ACHN (cell line): ENCODE results near the gene IZUMO4.
"Not testable (repeated sequence)": the region's sequence is repeated elsewhere in the genome, so short reads cannot be mapped to it uniquely, and the experiment has no call there.

Experiments
- DNase-seq: peaks from one replicate; pipeline ENCODE4 v3.0.0-alpha.2; 2015
- in situ Hi-C: cut with HindIII; loops from 2 replicates; pipeline ENCODE4 v1.10.0; 2017; ENCODE audit warnings: low sequenced_read_pairs, low pct_ligation_motif_present, low pct_unique_long_range_greater_than_20kb

Gene IZUMO4

GRCh38 chr19:2077833-2078619 lies 18.7 kb upstream of the IZUMO4 start:
- DNase-seq = no peak
- in situ Hi-C loops = no loop called here

GRCh38 chr19:2079076-2079864 lies 17.4 kb upstream of the IZUMO4 start:
- DNase-seq = no peak
- in situ Hi-C loops = no loop called here

GRCh38 chr19:2079865-2080301 lies 16.8 kb upstream of the IZUMO4 start:
- DNase-seq = no peak
- in situ Hi-C loops = no loop called here

GRCh38 chr19:2080336-2080988 lies 16.3 kb upstream of the IZUMO4 start:
- in situ Hi-C loops = no loop called here
- DNase-seq = no peak

GRCh38 chr19:2081873-2082810 lies 14.6 kb upstream of the IZUMO4 start:
- DNase-seq = no peak

GRCh38 chr19:2083174-2083854 lies 13.4 kb upstream of the IZUMO4 start:
- no peak for DNase-seq
- in situ Hi-C loops = no loop called here

More at GRCh38 chr19:2081873-2082810, 14.6 kb upstream of the IZUMO4 start:
- in situ Hi-C loops = no loop called here

GRCh38 chr19:2084993-2085720 lies 11.6 kb upstream of the IZUMO4 start:
- in situ Hi-C loops = no loop called here
- DNase-seq = no peak

GRCh38 chr19:2086695-2087620 lies 9.8 kb upstream of the IZUMO4 start:
- DNase-seq, in situ Hi-C loops: not testable (repeated sequence)

GRCh38 chr19:2087621-2088100 lies 9.1 kb upstream of the IZUMO4 start:
- no peak for DNase-seq
- in situ Hi-C loops = no loop called here

GRCh38 chr19:2089001-2089711 lies 7.6 kb upstream of the IZUMO4 start:
- DNase-seq = no peak
- in situ Hi-C loops = no loop called here

GRCh38 chr19:2089727-2090053 lies 7.0 kb upstream of the IZUMO4 start:
- no peak for DNase-seq
- in situ Hi-C loops = no loop called here

GRCh38 chr19:2091926-2092525 lies 4.7 kb upstream of the IZUMO4 start:
- in situ Hi-C loops = not testable (repeated sequence)

GRCh38 chr19:2096034-2096479 lies 658 bp upstream of the IZUMO4 start, which contains the start of gene MOB3A:
Gene MOB3A (minus strand): TSS chr19:2096326. CDS start chr19:2078560, 17,766 bp downstream.
- peak; percentile 88 for DNase-seq
- in situ Hi-C loops = no loop called here

More at GRCh38 chr19:2091926-2092525, 4.7 kb upstream of the IZUMO4 start:
- not testable (repeated sequence) for DNase-seq

GRCh38 chr19:2097203-2097885 lies 629 bp downstream of the IZUMO4 start:
- DNase-seq = peak; percentile 3
- in situ Hi-C loops = no loop called here
